ENCODE data around the gene APOBEC2. TPM values are rescaled to one million over a fixed set of nuclear protein-coding genes. Genes with fewer than 3 reads are reported as not detected.
A peak's percentile ranks its signal among the peaks of the same experiment; 100 is the strongest.

Gene APOBEC2
- total RNA-seq, 1 donor from 2014 or later = 552 TPM

- no peak for DNase-seq
These were observed 14.8 kb upstream of the APOBEC2 start for GRCh38 chr6:41038205-41038604.

- DNase-seq = no peak
These were observed 13.7 kb upstream of the APOBEC2 start, which contains the start of gene UNC5CL for GRCh38 chr6:41039060-41039998. Gene UNC5CL (minus strand): TSS chr6:41039221. CDS start chr6:41035074, 4,147 bp downstream.

- no peak for DNase-seq
These were observed 12.7 kb upstream of the APOBEC2 start for GRCh38 chr6:41040101-41040939.

GRCh38 chr6:41040940-41041536 is 12.0 kb upstream of the APOBEC2 start:
- DNase-seq = no peak

- no peak for DNase-seq
These were observed 10.6 kb upstream of the APOBEC2 start, which contains the start of gene TSPO2 for GRCh38 chr6:41042226-41043055. Gene TSPO2 (plus strand): TSS chr6:41042467. CDS start chr6:41042986, 519 bp downstream.

DNA sequence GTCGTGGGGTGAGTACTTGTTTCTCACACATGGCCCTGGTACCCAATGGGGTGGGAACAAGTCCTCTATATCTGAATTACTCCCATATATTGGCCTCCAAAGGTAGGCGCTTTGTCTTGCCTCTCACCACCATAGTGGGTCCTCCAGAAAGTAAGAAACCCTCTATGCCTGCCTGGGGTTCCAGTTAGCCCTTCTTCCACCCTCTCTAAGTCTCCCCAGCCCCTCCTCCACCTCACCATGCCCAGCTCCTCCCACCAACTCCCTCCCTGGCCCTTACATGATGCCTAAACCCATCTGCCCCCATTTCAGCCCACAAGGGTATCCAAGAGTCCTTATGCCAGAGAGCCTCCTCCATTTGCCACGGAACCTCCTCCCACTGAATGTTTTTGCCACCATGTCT is 9.9 kb upstream of the APOBEC2 start:
- no peak for DNase-seq

DNA sequence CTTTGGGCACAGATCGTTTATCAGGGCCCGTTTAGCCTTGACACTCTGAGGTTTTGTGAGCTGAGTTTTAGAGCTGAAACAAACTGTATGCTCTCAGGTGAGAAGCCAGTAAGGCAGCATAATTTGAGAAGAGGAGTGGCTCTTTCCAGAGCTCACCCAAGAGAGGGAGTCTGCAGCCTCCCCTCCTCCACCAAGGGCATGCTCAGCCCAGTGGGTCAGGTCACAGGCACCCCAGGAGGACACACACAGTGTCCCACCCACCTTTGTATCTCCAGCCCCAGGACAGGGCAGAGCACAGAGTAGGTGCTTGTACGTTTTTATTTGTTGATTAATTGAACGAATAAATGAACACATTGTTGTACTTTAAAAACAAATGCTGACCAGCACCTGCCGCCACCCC is 7.3 kb upstream of the APOBEC2 start:
- DNase-seq = no peak

DNA sequence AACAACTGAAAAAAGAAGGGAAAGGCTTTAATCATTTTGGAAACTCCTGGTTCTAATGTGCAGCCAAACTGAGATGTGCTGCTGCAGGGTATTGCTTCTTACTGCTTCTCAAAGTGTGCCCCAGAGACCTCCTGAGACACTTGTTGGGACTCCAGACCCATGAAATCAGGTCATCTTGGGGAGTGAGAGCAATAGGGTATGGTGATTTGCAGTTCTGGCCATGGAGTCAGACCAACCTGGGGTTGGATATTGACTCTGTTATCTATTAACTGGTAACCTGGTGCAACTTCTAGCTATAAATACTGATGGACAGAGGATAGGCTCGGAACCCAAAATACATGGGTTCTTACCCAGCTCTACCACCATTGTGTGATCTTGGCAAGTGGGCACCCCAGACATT is 6.9 kb upstream of the APOBEC2 start:
- no peak for DNase-seq

DNA sequence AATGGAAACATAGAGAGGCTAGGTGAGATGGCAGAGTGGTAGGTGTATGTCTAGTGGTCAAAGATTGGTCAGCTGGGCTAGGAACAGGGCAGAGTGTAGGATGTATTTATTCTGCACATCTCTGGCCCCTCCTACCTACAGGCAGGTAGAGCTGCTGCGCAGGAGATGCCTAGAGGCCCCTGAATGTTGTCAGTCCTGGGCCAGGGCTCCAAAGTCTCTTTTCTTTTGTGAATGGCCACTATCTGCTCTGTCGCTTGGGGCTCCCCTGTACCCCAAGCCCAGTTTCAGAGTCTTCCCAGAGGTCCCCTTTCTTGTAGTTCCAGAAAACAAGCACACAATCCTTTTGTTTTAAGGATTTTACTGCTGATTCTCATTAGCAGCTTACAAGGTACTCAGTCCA is 5.7 kb upstream of the APOBEC2 start:
- DNase-seq = no peak

GRCh38 chr6:41047745-41048732 is 5.0 kb upstream of the APOBEC2 start:
- peak; percentile 83 for DNase-seq

DNA sequence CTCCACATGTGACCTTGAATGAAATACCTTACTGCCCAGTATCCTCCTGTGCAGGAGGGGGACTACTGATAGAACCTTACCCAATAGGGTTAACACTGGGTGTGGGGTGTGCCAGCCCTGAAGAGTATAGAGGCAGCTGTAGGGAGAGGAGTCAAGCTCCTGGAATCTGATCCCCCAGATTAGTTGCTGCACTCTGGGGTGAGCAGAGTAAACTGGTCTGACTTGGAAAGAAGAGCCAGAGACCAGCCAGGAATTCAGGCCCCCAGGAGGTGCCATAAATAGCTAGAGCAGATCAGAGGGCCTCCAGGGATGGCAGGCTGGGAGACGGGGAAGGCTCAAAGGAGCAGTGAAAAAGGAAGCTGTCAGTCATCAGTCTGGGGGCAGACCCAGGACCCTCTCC is 3.5 kb upstream of the APOBEC2 start:
- peak; percentile 84 for DNase-seq

GRCh38 chr6:41049955-41050354 is 3.0 kb upstream of the APOBEC2 start:
- DNase-seq = no peak

DNA sequence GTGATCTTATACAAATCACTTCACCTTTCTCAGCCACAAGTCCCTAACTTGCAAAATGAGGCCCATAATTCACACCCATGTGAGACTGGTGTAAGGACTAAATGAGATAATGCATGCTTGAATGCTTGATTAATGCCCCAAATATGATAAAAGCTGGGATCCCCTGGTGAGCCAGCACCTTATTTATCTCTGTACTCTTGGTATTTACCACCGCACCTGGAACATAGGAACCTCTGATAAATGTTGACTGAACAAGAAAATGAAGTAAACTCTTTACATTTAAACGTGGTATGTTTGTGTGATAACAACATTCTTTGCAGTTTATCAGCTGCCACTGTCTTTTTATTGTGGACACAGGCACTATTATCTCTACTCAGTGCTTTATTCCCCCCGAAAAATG is 2.5 kb upstream of the APOBEC2 start:
- DNase-seq = no peak

- DNase-seq = no peak
These were observed 1.1 kb upstream of the APOBEC2 start for GRCh38 chr6:41051873-41052272.

GRCh38 chr6:41054511-41054910 is 1.5 kb downstream of the APOBEC2 start:
- peak; percentile 67 for DNase-seq

DNA sequence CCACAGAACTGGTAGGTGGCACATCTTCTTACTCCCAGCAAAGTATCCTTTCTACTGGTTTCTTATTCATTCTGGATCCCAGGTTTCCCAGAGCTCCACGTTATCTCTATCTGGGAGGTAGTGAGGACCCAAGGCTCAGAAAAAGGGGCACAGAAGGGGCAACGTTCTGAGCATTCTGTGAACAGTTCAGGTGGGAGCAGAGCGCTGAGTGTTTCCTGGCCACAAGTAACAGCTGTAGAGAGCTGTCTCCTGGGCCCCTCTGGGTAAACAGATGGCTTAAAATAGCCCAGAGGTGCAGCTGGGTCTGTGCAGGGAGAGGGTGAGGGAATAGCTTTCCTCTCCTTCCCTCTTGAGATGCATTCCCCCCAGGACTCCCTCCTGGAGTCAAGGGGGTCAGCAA is 2.1 kb downstream of the APOBEC2 start:
- peak; percentile 73 for DNase-seq

DNA sequence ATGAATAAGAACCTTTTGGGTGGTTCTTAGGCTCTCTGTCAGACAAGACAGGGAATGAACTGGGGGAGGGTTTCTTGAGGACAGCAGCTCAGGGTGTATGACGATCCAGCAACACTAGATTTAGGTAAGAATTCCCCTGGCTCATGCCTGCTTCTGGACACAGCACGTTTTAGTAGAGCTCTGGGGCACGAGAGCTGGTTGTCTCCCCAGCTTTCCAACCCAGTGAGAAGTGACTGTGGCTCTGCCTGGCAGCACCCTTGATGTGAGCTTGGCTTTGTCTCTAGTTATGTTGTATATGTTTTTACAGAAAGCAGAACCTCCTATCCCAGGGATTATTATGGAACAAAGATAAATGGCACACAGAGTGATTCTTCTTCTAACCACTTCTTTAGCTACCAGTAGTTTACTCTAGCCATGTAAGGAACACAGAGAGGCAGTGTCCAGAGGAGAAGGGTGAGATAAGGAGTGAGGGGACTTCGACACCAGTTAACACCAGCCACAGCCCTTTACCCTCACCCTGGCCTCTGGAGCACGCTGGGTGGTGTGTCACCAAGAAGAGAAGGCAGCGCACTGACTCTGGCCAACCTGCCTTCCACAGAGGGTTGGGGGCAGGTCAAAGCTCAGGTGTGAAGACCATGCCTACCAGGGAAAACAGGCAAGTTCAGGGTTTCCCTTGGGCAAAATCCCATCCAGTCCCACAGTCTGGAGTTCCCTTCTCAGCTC is 3.9 kb downstream of the APOBEC2 start:
- DNase-seq = no peak

DNA sequence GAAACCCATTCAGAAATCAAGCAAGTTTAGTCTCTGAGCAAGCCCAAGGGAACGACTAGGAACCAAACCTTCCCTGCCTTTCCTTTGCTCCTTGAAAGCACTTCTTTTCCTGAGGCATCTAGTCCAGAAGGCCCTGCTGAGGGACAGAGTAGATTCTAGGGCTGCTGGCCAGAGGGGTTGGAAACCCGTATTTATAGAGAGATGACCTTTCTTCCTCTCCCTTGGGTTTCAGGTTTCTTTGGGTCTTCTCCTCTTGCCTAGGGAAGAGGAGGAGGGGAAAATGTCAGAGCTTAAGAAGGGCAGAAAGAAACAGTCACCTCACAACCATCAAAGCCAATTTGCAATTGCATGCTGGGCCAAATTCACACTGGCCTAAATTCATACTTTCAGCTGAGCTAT is 5.8 kb downstream of the APOBEC2 start:
- no peak for DNase-seq

DNA sequence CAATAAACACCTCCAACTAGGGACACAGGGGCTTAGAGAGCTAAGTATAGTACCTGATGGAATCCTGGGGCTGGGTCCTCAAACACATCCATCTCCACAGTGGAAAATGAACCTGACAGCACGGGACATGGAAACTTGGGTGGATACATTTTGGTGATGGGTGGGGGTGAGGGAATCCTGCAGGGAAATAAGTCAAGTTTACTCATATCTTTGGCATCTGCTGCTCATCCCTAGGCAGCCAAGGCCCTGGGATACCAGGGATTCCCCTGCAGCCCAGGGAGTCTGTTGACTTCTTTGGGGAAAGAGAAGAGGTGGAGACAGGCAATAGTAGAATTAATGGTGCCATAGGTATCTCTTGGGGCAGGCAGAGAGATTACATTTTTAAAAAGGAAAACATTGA is 6.6 kb downstream of the APOBEC2 start:
- DNase-seq = no peak

All from tongue (tissue), 2 donors.